ENCODE data around the gene SSU72. TPM values are rescaled to one million over a fixed set of nuclear protein-coding genes. Genes with fewer than 3 reads are reported as not detected.

The SSU72 gene
- polyA plus RNA-seq, 1 of the 3 experiments (the other 2 are of a cell fraction) = 104 TPM

DNA sequence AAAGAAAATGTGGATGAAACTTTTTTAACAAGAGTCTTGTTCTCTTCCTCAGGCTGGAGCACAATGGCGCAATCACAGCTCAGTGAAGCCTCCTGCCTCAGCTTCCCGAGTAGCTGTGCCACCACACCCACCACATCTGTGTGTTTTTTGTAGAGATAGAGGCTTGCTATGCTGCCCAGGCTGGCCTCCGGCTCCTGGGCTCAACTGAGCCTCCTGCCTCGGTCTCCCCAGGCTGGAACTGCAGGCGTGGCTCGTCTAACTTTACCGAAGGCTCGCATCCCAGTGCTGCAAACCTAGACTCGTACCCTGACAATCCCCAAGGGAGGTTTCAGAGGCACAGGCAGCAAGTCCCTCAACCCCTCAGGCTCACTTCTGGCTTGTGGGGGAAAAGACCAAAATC is 14.5 kb downstream of the SSU72 start:
- POLR2A ChIA-PET = no interaction called here
- peaks cover 3% of the 10 kb centered on the region for H3F3A ChIP-seq (replicated peaks; ENCODE audit: insufficient read depth)
- H3K4me1 ChIP-seq (ENCODE audit: control insufficient read depth in 1 of 2, insufficient read depth in 2 of 2, low read depth in 1 of 2, low read length in 1 of 2) = no peaks in the 10 kb centered on the region
- H3K9ac ChIP-seq = no peak overlapping the region
- no peak overlapping the region for H3K4me3 ChIP-seq (ENCODE audit: low read depth in 2 of 2, low read length in 1 of 2)
- DNase-seq = no peak
- peaks cover 21 to 36% of the 10 kb centered on the region in 2 experiments for H3K36me3 ChIP-seq (replicated peaks in 1 of 2; ENCODE audit: control insufficient read depth in 1 of 2, insufficient read depth in 2 of 2, low read length in 1 of 2)
- H3K9me3 ChIP-seq = no peaks in the 10 kb centered on the region
- H3K9me2 ChIP-seq = no peaks in the 10 kb centered on the region
- H4K20me1 ChIP-seq (ENCODE audit: insufficient read depth) = peaks cover 11% of the 10 kb centered on the region
- H3K27me3 ChIP-seq (ENCODE audit: insufficient read depth) = no peaks in the 10 kb centered on the region
- 94% methylated on average over 8 of the region's 9 CpGs for WGBS (ENCODE audit: low lambda C conversion rate)
- CTCF ChIA-PET = no interaction called here
- H3K27ac ChIP-seq (ENCODE audit: low read depth in 2 of 2, low read length in 1 of 2) = no peak overlapping the region
- H2AFZ ChIP-seq (ENCODE audit: low read depth) = no peak overlapping the region
- no peak for TF ChIP-seq POLR2AphosphoS5 (IDR thresholded peaks at IDR 0.05; ENCODE audit: low read depth, low read length)
- TF ChIP-seq ELF1 (IDR thresholded peaks at IDR 0.05) = no peak
- TF ChIP-seq YY1 (IDR thresholded peaks at IDR 0.05; ENCODE audit: low read depth) = no peak
- no peak for TF ChIP-seq TCF12 (IDR thresholded peaks at IDR 0.05)
- no peak for TF ChIP-seq SMC3 (IDR thresholded peaks at IDR 0.05; ENCODE audit: low read depth, low read length)
- TF ChIP-seq, protein P1, sequence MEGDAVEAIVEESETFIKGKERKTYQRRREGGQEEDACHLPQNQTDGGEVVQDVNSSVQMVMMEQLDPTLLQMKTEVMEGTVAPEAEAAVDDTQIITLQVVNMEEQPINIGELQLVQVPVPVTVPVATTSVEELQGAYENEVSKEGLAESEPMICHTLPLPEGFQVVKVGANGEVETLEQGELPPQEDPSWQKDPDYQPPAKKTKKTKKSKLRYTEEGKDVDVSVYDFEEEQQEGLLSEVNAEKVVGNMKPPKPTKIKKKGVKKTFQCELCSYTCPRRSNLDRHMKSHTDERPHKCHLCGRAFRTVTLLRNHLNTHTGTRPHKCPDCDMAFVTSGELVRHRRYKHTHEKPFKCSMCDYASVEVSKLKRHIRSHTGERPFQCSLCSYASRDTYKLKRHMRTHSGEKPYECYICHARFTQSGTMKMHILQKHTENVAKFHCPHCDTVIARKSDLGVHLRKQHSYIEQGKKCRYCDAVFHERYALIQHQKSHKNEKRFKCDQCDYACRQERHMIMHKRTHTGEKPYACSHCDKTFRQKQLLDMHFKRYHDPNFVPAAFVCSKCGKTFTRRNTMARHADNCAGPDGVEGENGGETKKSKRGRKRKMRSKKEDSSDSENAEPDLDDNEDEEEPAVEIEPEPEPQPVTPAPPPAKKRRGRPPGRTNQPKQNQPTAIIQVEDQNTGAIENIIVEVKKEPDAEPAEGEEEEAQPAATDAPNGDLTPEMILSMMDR (IDR thresholded peaks at IDR 0.05) = no peak
- TF ChIP-seq RFX5 (IDR thresholded peaks at IDR 0.05; ENCODE audit: low read length) = no peak
- no peak overlapping the region for H3K4me2 ChIP-seq
- peaks cover 66% of the 10 kb centered on the region for H3K79me2 ChIP-seq (ENCODE audit: insufficient read depth)

DNA sequence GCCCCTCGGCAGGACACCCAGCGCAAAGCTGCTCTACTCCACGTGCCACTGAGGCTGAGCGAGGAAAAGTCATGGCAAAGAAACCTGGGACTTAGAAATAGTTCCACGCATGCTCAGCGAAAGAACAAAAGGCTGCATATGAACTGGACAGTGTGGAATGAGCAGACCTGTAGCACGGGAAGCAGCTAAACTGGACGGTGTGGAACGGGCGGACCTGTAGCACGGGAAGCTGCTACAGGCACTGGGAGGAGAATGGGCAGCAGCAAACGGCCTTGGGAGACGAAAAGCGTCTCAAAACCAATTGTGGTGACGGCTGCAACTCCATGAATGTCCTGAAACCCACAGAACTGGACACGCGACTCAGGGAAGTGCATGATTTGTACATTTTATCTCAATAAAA is 15.6 kb downstream of the SSU72 start:
- 92% methylated on average over 17 of the region's 17 CpGs for WGBS (ENCODE audit: low lambda C conversion rate)
- H3K9me3 ChIP-seq = no peaks in the 10 kb centered on the region
- H3K27ac ChIP-seq (ENCODE audit: low read depth in 2 of 2, low read length in 1 of 2) = no peak overlapping the region
- no peaks in the 10 kb centered on the region for H3K4me1 ChIP-seq (ENCODE audit: control insufficient read depth in 1 of 2, insufficient read depth in 2 of 2, low read depth in 1 of 2, low read length in 1 of 2)
- no peak overlapping the region for H3K9ac ChIP-seq
- H4K20me1 ChIP-seq (ENCODE audit: insufficient read depth) = no peaks in the 10 kb centered on the region
- H3K79me2 ChIP-seq (ENCODE audit: insufficient read depth) = peaks cover 66% of the 10 kb centered on the region
- no peak for DNase-seq
- ChIA-PET CTCF (interaction anchor here (1.3 kb wide), 1 partner anchor 11 kb away, joined by 5 read pairs; no protein-coding TSS in a partner anchor), POLR2A (no interaction called here)
- no peaks in the 10 kb centered on the region for H3K9me2 ChIP-seq
- no peaks in the 10 kb centered on the region for H3K27me3 ChIP-seq (ENCODE audit: insufficient read depth)
- peaks cover 3% of the 10 kb centered on the region for H3F3A ChIP-seq (replicated peaks; ENCODE audit: insufficient read depth)
- peaks cover 13 to 28% of the 10 kb centered on the region in 2 experiments for H3K36me3 ChIP-seq (replicated peaks in 1 of 2; ENCODE audit: control insufficient read depth in 1 of 2, insufficient read depth in 2 of 2, low read length in 1 of 2)
- H3K4me2 ChIP-seq = no peak overlapping the region
- no peak overlapping the region for H3K4me3 ChIP-seq (ENCODE audit: low read depth in 2 of 2, low read length in 1 of 2)
- H2AFZ ChIP-seq (ENCODE audit: low read depth) = no peak overlapping the region
- no peak for TF ChIP-seq TEAD4 (IDR thresholded peaks at IDR 0.05; ENCODE audit: borderline replicate concordance, insufficient read depth)
- TF ChIP-seq NRF1 (IDR thresholded peaks at IDR 0.05; ENCODE audit: low read depth, low read length) = no peak
- TF ChIP-seq RCOR1 (IDR thresholded peaks at IDR 0.05; ENCODE audit: low read length) = no peak
- TF ChIP-seq, protein P1 (IDR thresholded peaks at IDR 0.05) = no peak
- no peak for TF ChIP-seq RXRA (IDR thresholded peaks at IDR 0.05; ENCODE audit: borderline replicate concordance, low read depth)
- TF ChIP-seq, protein P2, sequence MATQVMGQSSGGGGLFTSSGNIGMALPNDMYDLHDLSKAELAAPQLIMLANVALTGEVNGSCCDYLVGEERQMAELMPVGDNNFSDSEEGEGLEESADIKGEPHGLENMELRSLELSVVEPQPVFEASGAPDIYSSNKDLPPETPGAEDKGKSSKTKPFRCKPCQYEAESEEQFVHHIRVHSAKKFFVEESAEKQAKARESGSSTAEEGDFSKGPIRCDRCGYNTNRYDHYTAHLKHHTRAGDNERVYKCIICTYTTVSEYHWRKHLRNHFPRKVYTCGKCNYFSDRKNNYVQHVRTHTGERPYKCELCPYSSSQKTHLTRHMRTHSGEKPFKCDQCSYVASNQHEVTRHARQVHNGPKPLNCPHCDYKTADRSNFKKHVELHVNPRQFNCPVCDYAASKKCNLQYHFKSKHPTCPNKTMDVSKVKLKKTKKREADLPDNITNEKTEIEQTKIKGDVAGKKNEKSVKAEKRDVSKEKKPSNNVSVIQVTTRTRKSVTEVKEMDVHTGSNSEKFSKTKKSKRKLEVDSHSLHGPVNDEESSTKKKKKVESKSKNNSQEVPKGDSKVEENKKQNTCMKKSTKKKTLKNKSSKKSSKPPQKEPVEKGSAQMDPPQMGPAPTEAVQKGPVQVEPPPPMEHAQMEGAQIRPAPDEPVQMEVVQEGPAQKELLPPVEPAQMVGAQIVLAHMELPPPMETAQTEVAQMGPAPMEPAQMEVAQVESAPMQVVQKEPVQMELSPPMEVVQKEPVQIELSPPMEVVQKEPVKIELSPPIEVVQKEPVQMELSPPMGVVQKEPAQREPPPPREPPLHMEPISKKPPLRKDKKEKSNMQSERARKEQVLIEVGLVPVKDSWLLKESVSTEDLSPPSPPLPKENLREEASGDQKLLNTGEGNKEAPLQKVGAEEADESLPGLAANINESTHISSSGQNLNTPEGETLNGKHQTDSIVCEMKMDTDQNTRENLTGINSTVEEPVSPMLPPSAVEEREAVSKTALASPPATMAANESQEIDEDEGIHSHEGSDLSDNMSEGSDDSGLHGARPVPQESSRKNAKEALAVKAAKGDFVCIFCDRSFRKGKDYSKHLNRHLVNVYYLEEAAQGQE (IDR thresholded peaks at IDR 0.05; ENCODE audit: low read depth, low read length) = no peak
- TF ChIP-seq CHD2 (IDR thresholded peaks at IDR 0.05; ENCODE audit: low read length, partially characterized antibody) = no peak
- TF ChIP-seq, protein P3, sequence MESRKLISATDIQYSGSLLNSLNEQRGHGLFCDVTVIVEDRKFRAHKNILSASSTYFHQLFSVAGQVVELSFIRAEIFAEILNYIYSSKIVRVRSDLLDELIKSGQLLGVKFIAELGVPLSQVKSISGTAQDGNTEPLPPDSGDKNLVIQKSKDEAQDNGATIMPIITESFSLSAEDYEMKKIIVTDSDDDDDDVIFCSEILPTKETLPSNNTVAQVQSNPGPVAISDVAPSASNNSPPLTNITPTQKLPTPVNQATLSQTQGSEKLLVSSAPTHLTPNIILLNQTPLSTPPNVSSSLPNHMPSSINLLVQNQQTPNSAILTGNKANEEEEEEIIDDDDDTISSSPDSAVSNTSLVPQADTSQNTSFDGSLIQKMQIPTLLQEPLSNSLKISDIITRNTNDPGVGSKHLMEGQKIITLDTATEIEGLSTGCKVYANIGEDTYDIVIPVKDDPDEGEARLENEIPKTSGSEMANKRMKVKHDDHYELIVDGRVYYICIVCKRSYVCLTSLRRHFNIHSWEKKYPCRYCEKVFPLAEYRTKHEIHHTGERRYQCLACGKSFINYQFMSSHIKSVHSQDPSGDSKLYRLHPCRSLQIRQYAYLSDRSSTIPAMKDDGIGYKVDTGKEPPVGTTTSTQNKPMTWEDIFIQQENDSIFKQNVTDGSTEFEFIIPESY (IDR thresholded peaks at IDR 0.05; ENCODE audit: borderline replicate concordance, low read depth) = no peak
- no peak for TF ChIP-seq GABPA (IDR thresholded peaks at IDR 0.05; ENCODE audit: low read depth)
- no peak for TF ChIP-seq FOSL2 (IDR thresholded peaks at IDR 0.05; ENCODE audit: borderline replicate concordance, low read depth)
- TF ChIP-seq, protein P4, sequence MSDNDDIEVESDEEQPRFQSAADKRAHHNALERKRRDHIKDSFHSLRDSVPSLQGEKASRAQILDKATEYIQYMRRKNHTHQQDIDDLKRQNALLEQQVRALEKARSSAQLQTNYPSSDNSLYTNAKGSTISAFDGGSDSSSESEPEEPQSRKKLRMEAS (IDR thresholded peaks at IDR 0.05; ENCODE audit: low read depth) = no peak
- TF ChIP-seq FOXM1 (IDR thresholded peaks at IDR 0.05; ENCODE audit: low read depth) = no peak

All from SK-N-SH (cell line).